Measurements from ENCODE around the gene CDH2.

The CDH2 gene

DNA sequence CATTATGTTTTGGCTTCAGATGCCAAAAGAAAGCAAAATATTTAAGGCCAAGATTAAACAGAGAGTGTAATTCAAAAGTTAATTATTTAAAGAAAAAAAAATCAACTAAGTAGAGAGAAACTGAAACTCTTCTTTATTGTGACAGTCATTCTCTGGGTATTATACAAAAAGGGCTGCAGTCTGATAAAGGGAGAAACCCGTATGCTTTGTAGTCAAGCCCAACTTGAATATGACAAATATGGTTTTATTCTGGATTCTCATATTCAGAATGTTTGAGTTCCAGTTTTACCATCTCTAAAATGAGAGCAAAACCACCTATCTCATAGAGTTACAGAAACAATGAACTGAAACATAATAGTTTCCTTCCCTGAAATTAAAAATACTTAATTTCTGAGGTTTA is 8.2 kb downstream of the CDH2 start:
- DNase-seq (ENCODE audit: low read depth in 3 of 3) = no peak

DNA sequence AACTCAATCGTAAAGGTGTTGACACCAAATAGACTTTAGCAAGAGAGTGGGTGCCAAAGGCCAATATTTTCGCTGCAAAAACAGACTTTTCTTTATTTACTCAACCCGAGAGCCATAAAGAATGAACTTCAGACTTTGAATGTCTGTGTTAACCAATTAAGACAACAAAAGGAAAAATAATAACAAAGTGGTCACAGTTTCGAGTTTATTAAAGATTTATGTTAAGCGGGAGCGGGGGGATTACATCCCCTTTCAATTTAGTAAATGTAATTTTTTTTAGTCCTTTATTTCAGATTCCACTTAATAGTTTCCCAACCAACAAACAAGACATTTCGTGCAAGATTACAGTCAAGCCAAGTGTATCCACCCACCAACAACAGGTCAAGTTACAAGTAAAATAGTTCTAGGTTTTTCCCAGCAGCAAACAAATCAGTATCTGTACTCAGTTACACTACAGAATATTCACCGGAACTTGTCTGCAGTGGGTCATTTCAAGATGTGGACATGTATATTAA is 9.0 kb downstream of the CDH2 start:
- no peak for DNase-seq (ENCODE audit: low read depth in 3 of 3)

- no peak for DNase-seq (ENCODE audit: low read depth in 3 of 3)
Measured at GRCh38 chr18:28164771-28165483, 12.0 kb downstream of the CDH2 start.

DNA sequence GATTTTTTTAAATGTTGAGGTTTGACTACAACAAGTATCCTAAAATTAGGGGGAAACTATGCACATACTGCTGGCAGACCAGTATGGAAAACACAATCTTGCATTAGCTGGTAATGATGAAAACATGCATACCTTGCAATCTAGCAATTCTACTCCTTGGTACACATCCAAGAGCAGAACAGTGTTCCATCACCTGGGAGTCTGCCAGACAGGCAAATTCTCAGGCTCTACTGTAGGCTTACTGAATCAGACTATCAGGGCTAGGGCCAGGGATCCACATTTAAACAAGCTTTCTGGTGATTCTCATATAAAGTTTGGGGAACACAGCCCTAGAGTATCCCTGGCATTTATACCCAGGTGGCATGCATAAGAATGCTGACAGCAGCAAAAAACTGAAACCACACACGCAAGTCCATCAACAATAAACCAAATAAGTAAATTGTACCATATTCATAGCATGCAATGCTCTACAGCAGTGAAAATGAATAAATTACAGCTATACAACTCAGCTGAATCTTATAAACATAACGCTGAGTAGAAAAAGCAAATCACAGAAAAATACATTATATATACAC is 13.6 kb downstream of the CDH2 start:
- DNase-seq (ENCODE audit: low read depth in 3 of 3) = no peak

GRCh38 chr18:28161608-28162599 is 15.0 kb downstream of the CDH2 start:
- no peak for DNase-seq (ENCODE audit: low read depth in 3 of 3)

DNA sequence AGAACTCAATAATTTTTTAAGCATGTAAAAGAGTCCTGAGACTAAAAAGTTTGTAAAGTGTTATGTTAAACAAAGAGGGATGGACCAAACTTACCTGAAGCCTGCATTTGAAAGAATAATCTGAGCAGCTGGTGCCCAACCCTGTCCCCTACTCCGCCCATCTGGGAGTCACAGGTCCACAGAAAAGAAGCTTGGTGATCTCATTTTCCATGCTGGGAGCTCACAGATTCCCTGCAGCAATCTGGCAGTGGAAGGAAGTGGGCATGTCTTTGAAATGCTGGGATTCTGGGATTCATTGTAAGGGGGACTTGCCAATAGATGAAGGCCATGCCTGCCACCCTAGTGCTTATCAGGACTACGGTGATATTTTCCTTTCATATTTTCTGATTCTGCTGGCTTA is 17.9 kb downstream of the CDH2 start:
- DNase-seq (ENCODE audit: low read depth in 3 of 3) = no peak

GRCh38 chr18:28158083-28158581 is 18.8 kb downstream of the CDH2 start:
- DNase-seq (ENCODE audit: low read depth in 3 of 3) = no peak

DNA sequence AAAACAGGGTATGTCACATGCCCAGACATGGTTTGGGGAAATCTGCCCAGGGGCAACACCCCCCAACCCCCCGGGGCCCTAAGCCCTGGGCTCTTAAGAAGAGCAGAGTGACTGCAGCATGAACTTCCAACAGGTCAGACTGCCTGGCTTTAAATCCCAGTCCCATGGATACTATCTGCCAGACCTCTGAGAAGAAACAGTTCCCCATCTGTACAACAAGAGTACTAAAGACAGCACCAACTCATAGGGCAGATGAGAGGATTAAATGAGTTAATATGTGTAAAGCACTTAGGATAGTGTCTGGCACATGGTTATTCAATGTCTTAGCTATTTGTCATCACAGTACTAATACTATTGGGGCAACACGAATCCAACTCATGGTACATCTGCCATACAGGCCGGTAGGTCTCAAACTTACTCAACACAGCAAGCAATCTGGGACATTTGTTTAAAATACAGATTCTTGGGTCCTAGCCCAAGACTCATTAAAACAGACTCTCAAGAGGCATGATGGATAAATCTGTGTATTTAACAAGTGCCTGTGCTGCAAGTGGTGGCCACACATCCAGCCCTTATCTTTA is 23.4 kb downstream of the CDH2 start:
- DNase-seq (ENCODE audit: low read depth in 3 of 3) = no peak

DNA sequence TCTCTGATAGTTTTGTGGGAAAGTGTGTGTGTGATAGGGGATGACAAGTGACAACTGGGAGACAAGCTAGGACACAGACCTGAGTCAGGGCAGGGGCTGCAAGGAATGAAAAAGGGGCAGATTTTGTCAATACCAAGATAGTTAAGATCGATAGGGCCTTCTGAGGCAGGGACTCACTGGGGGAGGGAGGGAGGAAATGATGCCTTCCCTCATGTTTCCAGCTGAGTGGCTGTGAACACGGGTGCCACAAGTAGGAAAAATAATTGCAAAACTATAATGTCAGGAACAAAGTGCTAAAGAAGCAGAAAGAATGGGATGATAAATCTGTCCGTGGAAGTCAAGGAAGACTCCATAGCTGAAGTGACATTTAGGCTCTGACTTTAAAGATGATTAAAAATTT is 24.2 kb downstream of the CDH2 start:
- no peak for DNase-seq (ENCODE audit: low read depth in 3 of 3)

DNA sequence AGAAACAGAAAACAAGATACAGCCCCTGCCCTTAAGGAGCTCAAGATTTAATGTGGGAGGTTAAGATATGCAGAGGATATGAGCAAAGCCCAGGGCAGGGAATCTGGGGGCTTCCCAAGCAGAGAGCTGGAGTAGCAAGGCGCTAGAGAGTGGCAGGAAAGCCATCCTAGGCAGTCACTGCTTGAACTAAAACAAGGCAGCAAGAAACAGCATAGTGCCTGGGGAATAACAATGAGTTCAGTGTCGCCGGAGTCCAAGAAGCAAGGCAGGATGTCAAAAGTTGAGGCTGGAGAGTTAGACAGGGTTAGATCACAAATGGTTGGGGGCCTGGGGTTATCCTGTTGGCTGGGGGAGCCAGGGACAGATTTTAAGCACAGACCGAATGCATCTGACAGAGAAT is 24.6 kb downstream of the CDH2 start:
- DNase-seq (ENCODE audit: low read depth in 3 of 3) = no peak

DNA sequence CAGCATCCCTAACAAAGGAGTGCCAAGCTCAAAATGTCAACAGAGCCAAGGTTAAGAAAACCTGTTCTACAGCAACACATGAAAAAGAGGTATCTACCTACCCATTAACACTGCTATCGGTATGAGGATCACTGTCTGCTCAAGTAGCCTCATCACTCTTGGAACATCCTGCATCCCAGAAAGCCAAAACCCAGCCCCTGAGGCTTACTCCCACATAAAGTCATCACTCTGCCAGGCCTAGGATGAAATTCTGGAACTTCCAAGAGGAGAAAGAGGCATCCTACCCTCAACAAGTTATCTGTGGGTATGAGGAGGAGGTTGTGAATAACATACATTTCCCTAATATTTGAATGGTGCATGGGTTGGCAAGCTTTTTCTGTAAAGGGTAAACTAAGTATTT is 25.5 kb downstream of the CDH2 start:
- no peak for DNase-seq (ENCODE audit: low read depth in 3 of 3)

DNA sequence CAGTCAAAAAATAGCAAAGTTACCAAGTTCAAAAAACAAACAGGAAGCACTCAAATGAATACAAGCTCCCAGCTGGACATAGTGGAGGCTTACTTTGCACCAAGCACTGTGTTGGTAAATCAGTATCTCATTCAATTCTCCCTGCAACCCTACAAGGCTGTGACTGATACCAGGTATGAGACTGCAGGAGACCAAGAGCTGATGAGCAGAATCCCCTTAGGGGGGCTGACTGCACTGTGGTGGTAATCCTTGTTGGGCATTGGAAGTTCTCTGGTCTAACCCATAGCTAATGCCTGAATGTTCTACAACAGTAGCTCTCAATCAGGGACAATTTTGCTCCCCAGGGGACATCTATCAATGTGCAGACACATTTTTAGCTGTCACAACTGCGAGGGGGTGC is 26.0 kb downstream of the CDH2 start:
- no peak for DNase-seq (ENCODE audit: low read depth in 3 of 3)

DNA sequence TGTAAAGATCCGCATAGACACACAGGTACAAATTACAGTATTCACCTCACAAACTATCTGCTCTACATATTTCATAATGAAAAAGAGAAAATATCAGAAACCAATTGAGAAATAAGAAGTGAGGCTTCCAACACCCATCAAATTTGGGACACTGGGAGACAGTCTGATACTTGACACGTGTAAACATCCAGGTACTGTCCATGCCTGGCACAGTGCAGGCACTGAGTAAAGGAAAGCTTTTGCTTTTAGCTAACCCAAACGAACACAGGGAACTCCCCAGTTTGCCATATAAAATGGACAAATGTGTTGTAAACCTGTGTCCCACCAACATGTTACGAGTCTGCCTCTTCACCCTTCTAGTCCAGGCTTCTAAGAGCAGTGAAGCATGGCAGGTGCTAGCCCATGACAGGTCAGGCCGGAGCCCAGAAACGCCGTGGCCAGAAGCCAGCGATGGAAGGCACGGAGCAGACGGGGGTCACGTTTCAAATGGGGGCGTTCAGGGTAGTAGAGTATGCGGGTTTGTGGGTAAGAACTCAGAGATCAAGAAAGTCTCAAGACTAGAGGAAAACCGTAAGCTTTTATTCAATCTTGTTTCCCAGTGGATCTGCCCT is 27.0 kb downstream of the CDH2 start:
- DNase-seq (ENCODE audit: low read depth in 3 of 3) = no peak

- no peak for DNase-seq (ENCODE audit: low read depth in 3 of 3)
Measured at GRCh38 chr18:28147674-28148171, 29.2 kb downstream of the CDH2 start.

GRCh38 chr18:28143725-28144124 is 33.2 kb downstream of the CDH2 start:
- DNase-seq (ENCODE audit: low read depth in 3 of 3) = no peak

GRCh38 chr18:28138816-28139215 is 38.1 kb downstream of the CDH2 start:
- no peak for DNase-seq (ENCODE audit: low read depth in 3 of 3)

DNA sequence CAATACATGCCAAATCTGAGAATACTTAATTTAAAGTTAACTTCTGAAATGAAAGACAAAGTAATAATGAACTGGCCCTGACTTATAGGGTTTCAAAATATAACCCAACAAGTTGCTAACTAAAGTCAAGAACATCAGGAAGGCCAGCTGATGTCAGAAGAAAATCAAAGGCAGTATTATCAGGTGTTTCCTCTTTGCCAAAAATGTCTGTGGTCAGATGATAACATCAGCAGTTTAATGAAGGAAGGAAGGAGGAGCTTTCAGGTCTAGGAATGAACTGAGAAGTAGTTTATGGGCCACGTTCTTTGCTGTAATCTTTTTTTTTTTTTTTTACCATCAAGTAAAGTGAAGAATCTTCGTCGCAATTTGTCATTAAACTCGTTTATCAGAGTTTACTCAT is 40.9 kb downstream of the CDH2 start:
- DNase-seq (ENCODE audit: low read depth in 3 of 3) = no peak

DNA sequence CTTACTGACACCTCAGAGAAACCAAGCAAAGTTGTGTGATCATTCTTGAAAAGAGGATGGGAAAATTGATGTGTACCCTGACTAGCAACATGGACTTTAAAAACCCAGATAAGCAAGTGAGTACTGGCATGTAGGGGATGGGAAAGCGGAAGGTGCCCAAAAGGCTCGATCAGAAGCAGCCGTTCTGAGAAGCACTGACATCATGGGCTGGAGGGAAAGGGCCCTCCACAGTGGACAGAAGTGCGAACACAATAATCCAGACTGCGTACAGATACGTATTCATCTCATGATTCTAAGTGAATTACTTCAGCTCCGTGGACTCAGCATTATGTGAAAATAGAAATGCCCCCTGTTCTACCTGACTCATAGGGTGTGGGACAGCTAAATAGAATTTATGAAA is 42.2 kb downstream of the CDH2 start:
- DNase-seq (ENCODE audit: low read depth in 3 of 3) = no peak

- no peak for DNase-seq (ENCODE audit: low read depth in 3 of 3)
Measured at GRCh38 chr18:28132084-28132483, 44.8 kb downstream of the CDH2 start.

DNA sequence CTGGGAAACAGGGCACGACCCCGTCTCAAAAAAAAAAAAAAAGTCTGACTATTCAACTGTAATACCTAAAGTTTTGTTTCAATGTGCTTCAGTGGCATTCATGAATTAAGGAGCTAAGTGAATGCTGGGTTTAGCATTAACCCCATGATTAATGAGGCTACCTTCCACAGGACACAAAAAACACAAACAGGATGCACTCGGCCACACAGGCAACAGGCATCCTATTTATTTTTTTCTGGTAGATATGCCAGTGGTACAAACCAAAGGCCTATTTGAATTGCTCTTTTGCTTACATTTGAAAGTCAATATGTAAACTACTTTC is 48.3 kb downstream of the CDH2 start:
- no peak for DNase-seq (ENCODE audit: low read depth in 3 of 3)
